Measurements from ENCODE around the gene TPPP2. TPM values are rescaled to one million over a fixed set of nuclear protein-coding genes. Genes with fewer than 3 reads are reported as not detected.
"Not testable (repeated sequence)": the region's sequence is repeated elsewhere in the genome, so short reads cannot be mapped to it uniquely, and the experiment has no call there.

Gene TPPP2
- not detected in 2 replicates for total RNA-seq

GRCh38 chr14:21029917-21030316, at the start of gene TPPP2:
TSS of gene TPPP2 (plus strand) at chr14:21030217. CDS start at chr14:21030582, 365 bp downstream.
- intact Hi-C loops (cut with micrococcal nuclease), result no loop called here

DNA sequence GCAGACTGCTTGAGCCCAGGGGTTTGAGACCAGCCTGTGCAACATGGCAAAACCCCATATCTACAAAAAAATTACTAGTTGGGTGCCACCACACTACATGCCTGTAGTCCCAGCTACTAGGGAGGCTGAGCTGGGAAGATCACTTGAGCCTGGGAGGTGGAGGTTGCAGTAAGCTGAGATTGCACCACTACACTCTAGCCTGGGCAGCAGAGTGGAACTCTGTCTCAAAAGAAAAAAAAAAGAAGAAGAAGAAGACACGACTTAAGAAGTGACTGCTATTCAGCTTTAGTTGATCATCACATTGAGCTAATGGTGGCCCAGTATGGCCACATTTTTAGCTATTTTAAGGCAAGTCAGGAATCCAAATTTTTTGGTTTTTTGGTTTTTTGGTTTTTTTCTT, 49.1 kb upstream of the TPPP2 start:
- intact Hi-C loops (cut with micrococcal nuclease), result loop anchor here (10.0 kb wide), 1 partner anchor 636 kb away; the partner anchor contains the start of gene PARP2

GRCh38 chr14:20982646-20983369, 47.2 kb upstream of the TPPP2 start:
- intact Hi-C loops (cut with micrococcal nuclease), result loop anchor here (10.0 kb wide), 1 partner anchor 638 kb away; the partner anchor contains the start of gene PARP2

GRCh38 chr14:20985650-20986049, 44.4 kb upstream of the TPPP2 start:
- intact Hi-C loops (cut with micrococcal nuclease), result loop anchor here (10.0 kb wide), 1 partner anchor 641 kb away; the partner anchor contains the start of gene PARP2

DNA sequence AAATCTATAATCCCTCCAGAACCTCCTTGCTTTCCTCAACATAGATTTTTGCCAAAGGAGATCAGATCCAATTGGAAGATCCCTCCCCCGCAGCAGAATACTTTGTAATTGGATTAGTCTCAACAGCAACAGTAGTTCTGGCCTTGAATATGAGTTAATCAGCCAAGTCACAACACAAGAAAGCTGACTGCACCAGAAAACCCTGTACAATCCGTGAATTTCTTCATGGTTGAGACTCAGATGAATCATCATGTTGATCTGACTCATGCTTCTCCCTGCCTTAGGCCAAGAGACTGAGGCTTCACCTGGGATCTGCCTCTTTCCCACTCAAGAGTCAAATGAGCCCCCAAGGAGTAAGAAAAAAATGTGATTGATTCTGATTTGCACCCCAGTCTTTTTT, 43.2 kb upstream of the TPPP2 start:
- intact Hi-C loops (cut with micrococcal nuclease), result loop anchor here (10.0 kb wide), 1 partner anchor 642 kb away; the partner anchor contains the start of gene PARP2

GRCh38 chr14:20988717-20989470, 41.1 kb upstream of the TPPP2 start:
- intact Hi-C loops (cut with micrococcal nuclease), result loop anchor here (1.0 to 10.0 kb wide), 3 partner anchors 18 to 644 kb away; partner anchors contain the start of gene PARP2

DNA sequence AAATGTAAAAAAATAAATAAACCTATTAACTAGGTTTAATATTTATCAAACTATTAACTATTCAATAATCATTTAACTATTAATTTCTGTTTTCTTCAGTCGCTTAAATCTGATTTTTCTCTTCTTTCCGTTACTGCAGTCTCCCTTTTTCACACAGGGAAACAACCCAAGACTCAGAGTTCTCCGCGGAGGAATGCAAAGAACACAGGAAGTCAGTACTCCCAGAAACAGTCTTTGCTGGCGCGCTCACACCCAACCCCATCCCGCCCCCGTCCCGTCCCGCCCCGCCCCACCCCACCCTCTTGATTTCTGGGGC, 40.6 kb upstream of the TPPP2 start:
- intact Hi-C loops (cut with micrococcal nuclease), result loop anchor here (1.0 to 10.0 kb wide), 3 partner anchors 18 to 645 kb away; partner anchors contain the start of gene PARP2

DNA sequence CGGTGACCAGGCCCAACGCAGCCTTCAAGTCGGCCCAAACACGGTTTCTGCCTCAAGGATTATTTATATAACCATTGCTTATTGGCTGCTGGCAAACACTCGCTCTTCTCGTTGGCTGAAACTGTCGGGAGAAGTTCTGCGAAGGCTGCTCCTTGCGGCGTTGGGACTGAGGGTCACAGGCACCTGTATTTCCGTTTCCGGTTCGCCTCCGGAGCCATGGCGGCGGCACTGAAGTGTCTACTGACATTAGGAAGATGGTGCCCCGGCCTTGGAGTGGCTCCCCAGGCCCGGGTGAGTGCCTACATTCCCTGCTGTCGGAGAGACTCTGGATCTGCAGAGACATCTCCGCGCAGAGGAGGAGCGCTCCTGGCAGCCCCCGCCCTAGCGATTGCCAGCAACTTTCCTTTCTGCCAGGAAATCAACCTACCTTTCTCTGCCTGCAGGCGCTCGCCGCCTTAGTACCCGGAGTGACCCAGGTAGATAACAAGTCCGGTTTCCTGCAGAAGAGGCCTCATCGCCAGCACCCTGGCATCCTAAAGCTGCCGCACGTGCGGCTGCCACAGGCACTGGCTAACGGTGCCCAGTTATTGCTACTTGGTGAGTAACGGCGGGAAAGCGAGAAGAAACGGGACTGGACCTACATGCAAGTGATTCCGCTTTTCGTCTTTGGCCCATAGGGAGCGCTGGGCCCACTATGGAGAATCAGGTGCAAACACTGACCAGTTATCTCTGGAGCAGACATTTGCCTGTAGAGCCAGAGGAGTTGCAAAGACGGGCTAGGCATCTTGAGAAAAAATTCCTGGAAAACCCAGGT, 40.0 kb upstream of the TPPP2 start, which contains the start of gene METTL17:
Gene METTL17 (plus strand): TSS at position 194 of the 814 bp plus-strand sequence. CDS start 23 bp downstream, at position 217.
- intact Hi-C loops (cut with micrococcal nuclease), result loop anchor here (1.0 to 10.0 kb wide), 4 partner anchors 19 to 645 kb away; partner anchors contain the start of genes PARP2 and TEP1

GRCh38 chr14:20996521-20996920, 33.5 kb upstream of the TPPP2 start:
- intact Hi-C loops (cut with micrococcal nuclease), result no loop called here

- intact Hi-C loops (cut with micrococcal nuclease), result no loop called here
These were observed 32.9 kb upstream of the TPPP2 start for GRCh38 chr14:20997115-20997514.

DNA sequence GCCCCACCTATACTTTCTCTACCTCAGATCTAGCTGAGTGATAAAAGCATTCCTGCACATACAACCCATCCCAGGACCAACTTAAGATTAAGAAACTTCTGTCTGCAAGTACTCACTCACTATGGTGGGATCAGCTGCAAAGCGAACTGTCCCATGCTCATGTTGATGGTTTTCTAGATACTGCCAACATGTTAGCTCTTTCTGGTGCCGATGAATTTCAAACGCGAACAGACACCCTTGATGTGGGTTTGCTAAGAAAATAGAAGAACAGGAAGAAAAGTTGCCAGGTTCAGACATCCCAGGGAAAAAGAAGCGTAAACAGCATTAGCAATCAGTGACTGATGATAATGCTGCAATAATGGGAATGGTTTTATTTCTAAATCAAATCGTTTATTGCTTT, 32.5 kb upstream of the TPPP2 start:
- intact Hi-C loops (cut with micrococcal nuclease), result no loop called here

DNA sequence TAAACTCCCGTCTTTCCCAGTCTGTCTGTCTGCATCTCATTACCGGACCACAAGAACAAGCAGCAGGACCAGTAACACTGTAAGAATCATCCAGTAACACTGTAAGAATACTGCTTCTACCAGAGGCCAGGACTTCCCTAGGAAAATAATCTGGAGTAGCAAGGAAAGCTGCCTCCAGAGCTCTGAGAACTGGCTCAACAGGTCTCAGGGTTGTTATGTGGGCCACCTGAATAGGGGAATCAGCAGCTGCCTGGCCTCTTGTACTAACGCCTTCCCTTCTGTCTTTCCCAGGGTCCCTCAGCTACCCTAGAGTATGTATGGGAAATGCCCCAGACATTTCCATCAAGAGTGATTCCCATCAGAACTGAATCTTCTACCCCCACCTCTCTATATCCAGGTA, 31.9 kb upstream of the TPPP2 start:
- intact Hi-C loops (cut with micrococcal nuclease), result no loop called here

- intact Hi-C loops (cut with micrococcal nuclease), result no loop called here
These were observed 31.2 kb upstream of the TPPP2 start, which contains the start of gene SLC39A2 for GRCh38 chr14:20998674-20999366. TSS of gene SLC39A2 (plus strand) at chr14:20999293. CDS start at chr14:20999447, 154 bp downstream.

- intact Hi-C loops (cut with micrococcal nuclease), result no loop called here
These were observed 30.4 kb upstream of the TPPP2 start for GRCh38 chr14:20999591-20999990.

DNA sequence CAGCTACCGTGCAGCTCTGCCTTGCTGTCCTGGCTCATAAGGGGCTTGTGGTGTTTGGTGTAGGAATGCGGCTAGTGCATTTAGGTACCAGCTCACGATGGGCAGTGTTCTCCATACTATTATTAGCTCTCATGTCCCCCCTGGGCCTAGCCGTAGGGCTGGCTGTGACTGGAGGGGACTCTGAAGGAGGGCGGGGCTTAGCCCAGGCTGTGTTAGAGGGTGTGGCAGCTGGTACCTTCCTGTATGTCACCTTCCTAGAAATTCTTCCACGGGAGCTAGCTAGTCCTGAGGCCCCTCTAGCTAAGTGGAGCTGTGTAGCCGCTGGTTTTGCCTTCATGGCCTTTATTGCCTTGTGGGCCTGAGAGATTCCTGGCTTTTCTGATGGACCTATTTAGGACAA, 28.8 kb upstream of the TPPP2 start:
- intact Hi-C loops (cut with micrococcal nuclease), result no loop called here

- intact Hi-C loops (cut with micrococcal nuclease), result no loop called here
These were observed 26.1 kb upstream of the TPPP2 start for GRCh38 chr14:21003788-21004346.

GRCh38 chr14:21009721-21010120, 20.3 kb upstream of the TPPP2 start:
- intact Hi-C loops (cut with micrococcal nuclease), result not testable (repeated sequence)

DNA sequence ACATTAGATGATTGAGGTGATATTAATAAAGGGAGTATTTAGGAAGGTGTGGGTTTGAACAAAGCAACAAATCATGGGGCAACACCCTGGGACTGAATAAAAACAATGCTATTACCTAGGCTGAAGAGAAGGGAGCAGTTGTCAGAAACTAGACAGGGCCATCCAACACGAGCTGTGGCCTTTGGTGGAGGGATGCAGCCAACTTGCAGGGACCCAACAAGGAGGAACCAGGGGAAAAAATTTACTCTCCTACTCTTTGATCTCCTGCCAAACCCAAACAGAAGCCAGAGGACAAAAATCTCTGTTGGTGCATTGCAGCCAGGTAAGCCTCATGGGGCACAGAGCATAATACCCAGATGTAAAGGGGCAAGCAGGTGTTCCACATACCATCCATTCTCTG, 18.9 kb upstream of the TPPP2 start:
- intact Hi-C loops (cut with micrococcal nuclease), result no loop called here

- intact Hi-C loops (cut with micrococcal nuclease), result loop anchor here (1.0 kb wide), 3 partner anchors 26 to 93 kb away; no protein-coding TSS in a partner anchor
These were observed 15.2 kb upstream of the TPPP2 start for GRCh38 chr14:21014761-21015190.

- intact Hi-C loops (cut with micrococcal nuclease), result no loop called here
These were observed 14.7 kb upstream of the TPPP2 start for GRCh38 chr14:21015312-21015711.

Measured in T-helper 1 cell treated with Interleukin-12 subunit alpha and Interleukin-12 subunit beta and Interleukin-4 antibody, amounts not matched to agents 30 ng/mL and 1 ng/mL, for 36 hours (primary cell).